ENCODE measurements around the gene CHN2.

The CHN2 gene

DNA sequence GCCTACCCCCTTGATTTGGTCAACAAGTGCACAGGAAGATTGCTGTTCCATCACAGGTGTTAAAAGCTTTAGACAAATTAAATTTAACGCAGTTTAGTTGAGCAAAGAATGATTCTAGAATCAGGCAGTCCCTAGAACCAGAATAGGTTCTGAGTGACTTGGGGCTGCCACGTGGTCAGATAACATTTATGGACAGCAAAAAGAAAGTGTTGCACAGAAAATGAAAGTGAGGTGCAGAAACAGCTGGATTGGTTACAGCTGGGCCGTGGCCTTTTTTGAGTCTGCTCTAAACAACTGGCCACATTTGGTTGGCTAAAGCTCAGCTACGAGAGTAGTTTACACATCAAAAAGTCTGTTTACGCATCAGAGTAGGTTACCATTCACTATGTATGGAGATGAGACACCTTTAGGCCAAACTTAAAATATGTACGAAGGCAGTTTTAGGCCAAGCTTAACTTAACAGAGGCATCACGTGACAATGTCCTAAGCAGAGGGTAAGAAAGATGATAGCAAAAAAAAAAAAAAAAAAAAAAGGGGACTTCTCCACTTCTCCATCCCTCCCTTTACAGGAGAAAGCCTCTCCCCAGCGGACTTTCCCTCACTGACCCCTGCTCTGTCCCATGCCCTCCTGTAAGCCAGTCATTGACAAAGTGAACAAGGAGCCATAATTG lies 235.8 kb downstream of the CHN2 start:
- Histone ChIP-seq H3K4me3 (ENCODE audit: low read depth, low read length) (no peak overlapping the region), H3K9ac (ENCODE audit: low read depth, low read length) (no peak overlapping the region), H3K27me3 (ENCODE audit: control insufficient read depth, insufficient read depth, low read length) (no peaks in the 10 kb centered on the region), H3K36me3 (ENCODE audit: control insufficient read depth, insufficient read depth, low read length) (no peaks in the 10 kb centered on the region), H3K4me1 (ENCODE audit: control insufficient read depth, insufficient read depth, low read length) (no peaks in the 10 kb centered on the region), H3K9me3 (ENCODE audit: control insufficient read depth, insufficient read depth, low read length) (no peaks in the 10 kb centered on the region)

DNA sequence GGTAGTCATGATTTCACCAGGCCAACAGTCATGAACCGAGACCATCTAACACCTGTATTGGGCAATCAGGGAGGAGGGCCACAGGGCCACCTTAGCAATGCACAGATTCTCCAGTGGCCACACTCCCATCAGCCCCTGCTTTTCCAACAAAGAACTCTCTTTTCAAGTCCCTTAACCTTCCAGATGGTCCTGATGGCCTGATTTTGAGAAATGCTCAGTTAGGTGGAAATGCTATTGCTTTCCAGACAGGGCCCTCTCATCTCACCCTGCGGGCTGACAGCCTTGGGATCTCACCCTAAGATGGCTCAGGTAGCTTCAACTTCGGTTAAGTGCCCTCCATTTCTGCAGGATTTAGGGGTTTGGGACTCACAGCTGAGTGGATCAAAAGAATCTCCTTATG lies 237.1 kb downstream of the CHN2 start:
- Histone ChIP-seq H3K4me3 (ENCODE audit: low read depth, low read length) (no peak overlapping the region), H3K4me1 (ENCODE audit: control insufficient read depth, insufficient read depth, low read length) (no peaks in the 10 kb centered on the region), H3K36me3 (ENCODE audit: control insufficient read depth, insufficient read depth, low read length) (no peaks in the 10 kb centered on the region), H3K27me3 (ENCODE audit: control insufficient read depth, insufficient read depth, low read length) (no peaks in the 10 kb centered on the region), H3K9me3 (ENCODE audit: control insufficient read depth, insufficient read depth, low read length) (no peaks in the 10 kb centered on the region), H3K9ac (ENCODE audit: low read depth, low read length) (no peak overlapping the region)

DNA sequence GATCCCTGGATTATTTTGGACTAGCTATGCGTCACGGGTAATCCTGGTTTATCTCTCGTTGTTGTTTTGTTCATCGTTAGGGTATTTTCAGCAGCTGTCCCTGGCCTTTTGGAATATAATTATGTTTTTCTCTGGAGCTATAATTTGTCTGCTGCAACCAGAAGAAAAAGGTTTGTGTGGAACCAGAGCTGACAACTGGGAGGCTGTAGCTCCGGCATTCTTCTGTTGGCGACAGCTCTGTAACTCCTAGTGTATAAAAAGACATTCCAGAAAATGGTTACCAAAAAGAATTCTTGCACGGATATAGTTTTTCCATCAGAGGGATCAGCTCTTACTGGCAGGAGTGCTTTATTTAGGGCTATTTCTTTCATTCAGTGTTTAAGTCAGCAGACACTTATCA lies 238.1 kb downstream of the CHN2 start:
- no peaks in the 10 kb centered on the region for H3K4me1 ChIP-seq (ENCODE audit: control insufficient read depth, insufficient read depth, low read length)
- no peak overlapping the region for H3K9ac ChIP-seq (ENCODE audit: low read depth, low read length)
- no peaks in the 10 kb centered on the region for H3K27me3 ChIP-seq (ENCODE audit: control insufficient read depth, insufficient read depth, low read length)
- no peaks in the 10 kb centered on the region for H3K9me3 ChIP-seq (ENCODE audit: control insufficient read depth, insufficient read depth, low read length)
- no peaks in the 10 kb centered on the region for H3K36me3 ChIP-seq (ENCODE audit: control insufficient read depth, insufficient read depth, low read length)
- no peak overlapping the region for H3K4me3 ChIP-seq (ENCODE audit: low read depth, low read length)

DNA sequence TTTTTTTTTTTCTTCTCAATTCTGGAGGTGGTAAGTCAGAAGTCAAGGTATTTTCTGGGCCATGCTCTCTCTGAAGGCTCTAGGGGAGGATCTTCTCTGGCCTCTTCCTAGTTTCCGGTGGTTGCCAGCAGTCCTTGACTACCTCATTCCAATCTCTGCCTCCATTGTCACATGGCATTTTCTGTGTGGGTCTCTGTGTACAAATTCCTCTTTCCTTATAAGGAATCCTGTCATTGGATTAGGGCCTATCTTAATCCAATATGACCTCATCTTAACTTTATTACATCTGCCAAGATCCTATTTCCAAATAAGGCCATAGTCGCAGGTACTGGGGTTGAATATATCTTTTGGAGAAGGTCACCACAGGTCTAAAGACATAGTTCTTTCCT lies 239.8 kb downstream of the CHN2 start:
- Histone ChIP-seq H3K4me1 (ENCODE audit: control insufficient read depth, insufficient read depth, low read length) (no peaks in the 10 kb centered on the region), H3K4me3 (ENCODE audit: low read depth, low read length) (no peak overlapping the region), H3K9me3 (ENCODE audit: control insufficient read depth, insufficient read depth, low read length) (no peaks in the 10 kb centered on the region), H3K9ac (ENCODE audit: low read depth, low read length) (no peak overlapping the region), H3K36me3 (ENCODE audit: control insufficient read depth, insufficient read depth, low read length) (no peaks in the 10 kb centered on the region), H3K27me3 (ENCODE audit: control insufficient read depth, insufficient read depth, low read length) (no peaks in the 10 kb centered on the region)

DNA sequence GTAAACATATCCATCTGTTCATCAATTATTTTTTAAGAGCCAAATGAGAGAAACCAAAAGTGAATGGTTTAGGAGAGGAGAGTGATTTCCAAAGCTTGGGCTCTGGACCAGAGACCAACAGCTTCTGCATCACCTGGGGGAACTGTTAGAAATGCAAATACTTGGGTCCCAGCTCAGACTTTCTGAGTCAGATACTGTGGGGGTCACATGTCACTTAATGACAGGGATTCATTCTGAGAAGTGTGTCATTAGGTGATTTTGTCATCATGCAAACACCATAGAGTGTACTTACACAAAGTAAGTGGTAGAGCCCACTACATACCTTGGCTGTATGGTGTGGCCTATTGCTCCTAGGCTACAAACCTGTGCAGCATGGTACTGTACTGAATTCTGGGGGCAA lies 240.6 kb downstream of the CHN2 start:
- H3K4me3 ChIP-seq (ENCODE audit: low read depth, low read length), result no peak overlapping the region
- no peaks in the 10 kb centered on the region for H3K27me3 ChIP-seq (ENCODE audit: control insufficient read depth, insufficient read depth, low read length)
- H3K36me3 ChIP-seq (ENCODE audit: control insufficient read depth, insufficient read depth, low read length), result no peaks in the 10 kb centered on the region
- no peaks in the 10 kb centered on the region for H3K9me3 ChIP-seq (ENCODE audit: control insufficient read depth, insufficient read depth, low read length)
- no peaks in the 10 kb centered on the region for H3K4me1 ChIP-seq (ENCODE audit: control insufficient read depth, insufficient read depth, low read length)
- H3K9ac ChIP-seq (ENCODE audit: low read depth, low read length), result no peak overlapping the region

DNA sequence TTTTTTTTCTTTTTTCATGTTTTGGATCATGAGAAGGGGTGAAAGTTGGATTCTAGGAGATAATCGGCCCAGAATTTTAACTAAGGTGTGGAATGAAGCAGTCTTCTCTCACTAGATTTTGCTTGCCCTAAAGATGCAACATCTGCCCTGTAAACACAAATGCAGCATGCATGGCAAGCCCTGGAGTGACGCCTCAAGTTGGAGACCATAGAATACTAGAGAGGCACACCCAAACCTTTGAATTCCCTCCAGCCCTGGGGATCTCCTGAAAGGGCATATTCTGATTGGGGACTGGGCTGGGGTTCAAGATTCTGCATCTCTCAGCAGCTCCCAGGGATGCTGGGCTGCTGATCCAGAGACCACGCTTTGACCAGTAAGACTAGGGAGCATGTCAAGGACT lies 241.3 kb downstream of the CHN2 start:
- no peak overlapping the region for H3K4me3 ChIP-seq (ENCODE audit: low read depth, low read length)
- no peaks in the 10 kb centered on the region for H3K9me3 ChIP-seq (ENCODE audit: control insufficient read depth, insufficient read depth, low read length)
- no peaks in the 10 kb centered on the region for H3K27me3 ChIP-seq (ENCODE audit: control insufficient read depth, insufficient read depth, low read length)
- H3K9ac ChIP-seq (ENCODE audit: low read depth, low read length), result no peak overlapping the region
- no peaks in the 10 kb centered on the region for H3K4me1 ChIP-seq (ENCODE audit: control insufficient read depth, insufficient read depth, low read length)
- H3K36me3 ChIP-seq (ENCODE audit: control insufficient read depth, insufficient read depth, low read length), result no peaks in the 10 kb centered on the region

DNA sequence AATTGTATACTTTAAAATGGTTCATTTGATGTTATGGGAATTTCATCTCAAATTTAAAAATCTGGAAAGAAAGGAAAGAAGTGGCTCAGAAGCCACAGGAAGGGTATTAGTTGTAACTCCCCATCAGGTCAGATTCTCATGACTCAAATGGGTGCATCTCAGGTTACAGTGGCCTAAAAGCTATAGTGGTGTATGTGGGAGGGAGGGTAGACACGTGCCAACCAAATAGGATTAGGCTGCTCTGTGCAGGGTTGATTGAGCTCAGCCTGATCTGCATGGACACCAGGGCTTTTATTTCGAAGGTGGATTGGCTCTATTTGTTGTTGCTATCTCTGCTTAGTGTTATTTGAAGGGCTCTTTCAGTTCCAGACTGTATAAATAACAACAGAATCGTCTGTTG lies 247.6 kb downstream of the CHN2 start:
- Histone ChIP-seq H3K9ac (ENCODE audit: low read depth, low read length) (no peak overlapping the region), H3K27me3 (ENCODE audit: control insufficient read depth, insufficient read depth, low read length) (no peaks in the 10 kb centered on the region), H3K36me3 (ENCODE audit: control insufficient read depth, insufficient read depth, low read length) (no peaks in the 10 kb centered on the region), H3K4me3 (ENCODE audit: low read depth, low read length) (no peak overlapping the region), H3K9me3 (ENCODE audit: control insufficient read depth, insufficient read depth, low read length) (no peaks in the 10 kb centered on the region), H3K4me1 (ENCODE audit: control insufficient read depth, insufficient read depth, low read length) (peaks cover 9% of the 10 kb centered on the region)

DNA sequence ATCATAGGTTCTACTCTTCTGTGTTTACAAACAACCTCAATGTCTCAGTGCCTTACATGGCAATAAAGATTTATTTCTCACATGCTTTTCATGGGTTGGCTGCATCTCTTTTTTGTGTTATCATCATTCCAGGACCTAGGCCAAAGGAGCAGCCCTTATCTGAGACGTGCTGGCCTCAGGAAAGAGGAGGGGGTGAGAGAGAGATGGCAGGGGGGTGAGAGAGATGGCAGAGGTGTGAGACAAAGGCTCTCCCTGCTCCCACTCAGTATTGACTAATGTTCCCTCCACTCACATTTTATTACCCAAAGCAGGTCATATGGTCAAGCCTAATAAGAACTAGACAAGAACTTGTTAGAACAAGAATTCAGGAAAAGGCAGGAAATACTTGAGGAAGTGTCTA lies 249.0 kb downstream of the CHN2 start:
- Histone ChIP-seq H3K4me3 (ENCODE audit: low read depth, low read length) (no peak overlapping the region), H3K9ac (ENCODE audit: low read depth, low read length) (no peak overlapping the region), H3K36me3 (ENCODE audit: control insufficient read depth, insufficient read depth, low read length) (no peaks in the 10 kb centered on the region), H3K4me1 (ENCODE audit: control insufficient read depth, insufficient read depth, low read length) (peaks cover 9% of the 10 kb centered on the region), H3K27me3 (ENCODE audit: control insufficient read depth, insufficient read depth, low read length) (no peaks in the 10 kb centered on the region), H3K9me3 (ENCODE audit: control insufficient read depth, insufficient read depth, low read length) (no peaks in the 10 kb centered on the region)

DNA sequence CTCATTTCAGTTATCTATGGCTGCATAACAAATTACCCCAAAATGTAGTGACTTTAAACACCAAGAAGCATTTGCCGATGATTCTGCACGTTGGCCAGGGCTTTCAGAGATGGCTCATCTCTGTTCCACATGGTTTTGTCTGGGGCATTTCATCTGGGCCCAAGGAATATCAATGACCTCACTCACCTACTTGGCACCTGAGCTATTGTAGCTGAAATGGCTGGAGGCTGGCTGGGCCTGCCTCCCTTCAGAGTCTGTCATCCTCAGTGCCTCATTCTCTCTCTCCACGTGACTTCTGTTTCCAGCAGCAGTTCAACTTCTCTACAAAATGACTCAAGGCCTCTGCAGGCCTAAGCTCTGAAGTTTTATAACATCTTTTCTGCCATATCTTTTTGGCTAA lies 249.7 kb downstream of the CHN2 start:
- Histone ChIP-seq H3K27me3 (ENCODE audit: control insufficient read depth, insufficient read depth, low read length) (no peaks in the 10 kb centered on the region), H3K9ac (ENCODE audit: low read depth, low read length) (no peak overlapping the region), H3K36me3 (ENCODE audit: control insufficient read depth, insufficient read depth, low read length) (no peaks in the 10 kb centered on the region), H3K4me1 (ENCODE audit: control insufficient read depth, insufficient read depth, low read length) (peaks cover 9% of the 10 kb centered on the region), H3K9me3 (ENCODE audit: control insufficient read depth, insufficient read depth, low read length) (no peaks in the 10 kb centered on the region), H3K4me3 (ENCODE audit: low read depth, low read length) (no peak overlapping the region)

DNA sequence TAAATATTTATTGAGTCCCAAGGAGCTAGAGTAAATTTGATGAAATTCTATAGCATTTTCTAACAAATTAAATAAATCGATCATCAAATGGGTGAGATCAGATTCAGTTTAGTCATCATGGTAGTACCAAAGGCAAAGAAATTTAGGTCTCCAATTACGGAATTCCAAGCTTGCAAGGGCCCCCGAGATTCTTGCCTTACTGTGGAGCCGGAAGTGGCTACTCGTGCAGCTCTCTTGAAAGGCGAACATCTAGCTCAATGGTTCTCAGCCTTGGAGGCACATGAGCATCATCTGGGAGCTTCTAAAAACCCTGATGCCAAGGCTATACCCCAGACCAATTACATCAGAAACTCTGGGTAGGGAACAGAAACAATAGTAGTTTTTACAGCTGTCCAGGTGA lies 251.2 kb downstream of the CHN2 start:
- H3K27me3 ChIP-seq (ENCODE audit: control insufficient read depth, insufficient read depth, low read length), result no peaks in the 10 kb centered on the region
- no peak overlapping the region for H3K9ac ChIP-seq (ENCODE audit: low read depth, low read length)
- H3K4me1 ChIP-seq (ENCODE audit: control insufficient read depth, insufficient read depth, low read length), result peaks cover 9% of the 10 kb centered on the region
- H3K9me3 ChIP-seq (ENCODE audit: control insufficient read depth, insufficient read depth, low read length), result no peaks in the 10 kb centered on the region
- no peaks in the 10 kb centered on the region for H3K36me3 ChIP-seq (ENCODE audit: control insufficient read depth, insufficient read depth, low read length)
- H3K4me3 ChIP-seq (ENCODE audit: low read depth, low read length), result no peak overlapping the region

DNA sequence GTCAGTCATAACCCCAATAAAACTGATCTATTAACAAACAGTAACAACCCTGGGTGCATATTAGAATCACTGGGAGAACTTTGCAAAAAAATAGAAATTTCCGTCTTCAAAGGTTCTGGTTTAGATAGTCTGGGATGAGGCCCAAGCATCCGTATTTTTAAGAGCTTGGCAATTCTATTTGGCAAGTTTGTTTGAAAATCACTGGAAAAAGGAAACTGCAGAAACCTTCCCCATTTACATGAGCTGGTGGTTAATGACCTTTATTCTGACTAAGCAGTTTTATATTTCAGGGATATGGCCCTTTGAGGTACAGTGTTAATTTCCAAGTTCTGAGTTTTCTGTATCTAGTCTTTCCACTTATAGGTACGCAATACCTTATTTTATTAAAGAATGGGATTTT lies 253.3 kb downstream of the CHN2 start:
- Histone ChIP-seq H3K4me1 (ENCODE audit: control insufficient read depth, insufficient read depth, low read length) (no peaks in the 10 kb centered on the region), H3K36me3 (ENCODE audit: control insufficient read depth, insufficient read depth, low read length) (no peaks in the 10 kb centered on the region), H3K9ac (ENCODE audit: low read depth, low read length) (no peak overlapping the region), H3K4me3 (ENCODE audit: low read depth, low read length) (no peak overlapping the region), H3K27me3 (ENCODE audit: control insufficient read depth, insufficient read depth, low read length) (no peaks in the 10 kb centered on the region), H3K9me3 (ENCODE audit: control insufficient read depth, insufficient read depth, low read length) (no peaks in the 10 kb centered on the region)

DNA sequence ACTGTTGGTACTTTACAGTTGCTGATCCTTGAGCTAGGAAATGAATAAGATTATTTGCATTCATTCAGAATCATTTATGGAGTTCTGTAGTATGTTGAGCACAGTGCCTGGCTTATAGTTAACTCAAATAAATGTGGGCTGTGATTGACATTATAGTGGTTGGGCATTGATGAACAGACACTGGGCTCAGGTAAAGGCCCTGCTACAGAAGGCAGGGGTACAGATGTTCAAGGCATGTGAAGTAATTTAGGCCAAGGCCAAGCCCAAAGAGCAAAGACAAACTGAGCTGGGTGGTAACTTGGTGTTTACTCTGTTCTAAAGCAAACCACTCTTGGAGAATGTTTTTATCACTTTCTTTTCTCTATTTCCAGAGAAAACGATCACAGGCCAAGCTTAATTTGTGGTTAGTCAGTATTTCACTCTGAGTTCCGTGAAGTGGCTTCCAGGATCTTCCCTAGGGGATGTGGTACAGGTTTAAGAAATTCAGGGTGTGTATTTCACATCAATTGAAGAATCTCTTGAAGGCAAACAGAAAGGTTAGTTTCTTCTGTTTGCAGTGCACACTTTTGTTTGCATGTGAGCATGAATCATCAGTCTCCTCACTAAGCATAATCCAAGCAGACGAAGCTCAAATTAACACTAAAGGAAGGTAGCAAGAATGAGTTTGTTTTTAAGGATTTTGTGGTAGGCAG lies 255.1 kb downstream of the CHN2 start:
- Histone ChIP-seq H3K9ac (ENCODE audit: low read depth, low read length) (no peak overlapping the region), H3K27me3 (ENCODE audit: control insufficient read depth, insufficient read depth, low read length) (no peaks in the 10 kb centered on the region), H3K9me3 (ENCODE audit: control insufficient read depth, insufficient read depth, low read length) (no peaks in the 10 kb centered on the region), H3K36me3 (ENCODE audit: control insufficient read depth, insufficient read depth, low read length) (no peaks in the 10 kb centered on the region), H3K4me1 (ENCODE audit: control insufficient read depth, insufficient read depth, low read length) (no peaks in the 10 kb centered on the region), H3K4me3 (ENCODE audit: low read depth, low read length) (no peak overlapping the region)
